HG02588 (cell line): ENCODE data around the gene M1AP.
"Not testable (repeated sequence)": the region's sequence is repeated elsewhere in the genome, so short reads cannot be mapped to it uniquely, and the experiment has no call there.

Source experiments
- ATAC-seq: cut with Tn5 transposase; IDR thresholded peaks from one replicate; pipeline ENCODE4 v1.9.1; 2021; ENCODE audit warnings: mild to moderate bottlenecking, moderate library complexity; ENCODE audit not compliant: unreplicated experiment

Gene M1AP

DNA sequence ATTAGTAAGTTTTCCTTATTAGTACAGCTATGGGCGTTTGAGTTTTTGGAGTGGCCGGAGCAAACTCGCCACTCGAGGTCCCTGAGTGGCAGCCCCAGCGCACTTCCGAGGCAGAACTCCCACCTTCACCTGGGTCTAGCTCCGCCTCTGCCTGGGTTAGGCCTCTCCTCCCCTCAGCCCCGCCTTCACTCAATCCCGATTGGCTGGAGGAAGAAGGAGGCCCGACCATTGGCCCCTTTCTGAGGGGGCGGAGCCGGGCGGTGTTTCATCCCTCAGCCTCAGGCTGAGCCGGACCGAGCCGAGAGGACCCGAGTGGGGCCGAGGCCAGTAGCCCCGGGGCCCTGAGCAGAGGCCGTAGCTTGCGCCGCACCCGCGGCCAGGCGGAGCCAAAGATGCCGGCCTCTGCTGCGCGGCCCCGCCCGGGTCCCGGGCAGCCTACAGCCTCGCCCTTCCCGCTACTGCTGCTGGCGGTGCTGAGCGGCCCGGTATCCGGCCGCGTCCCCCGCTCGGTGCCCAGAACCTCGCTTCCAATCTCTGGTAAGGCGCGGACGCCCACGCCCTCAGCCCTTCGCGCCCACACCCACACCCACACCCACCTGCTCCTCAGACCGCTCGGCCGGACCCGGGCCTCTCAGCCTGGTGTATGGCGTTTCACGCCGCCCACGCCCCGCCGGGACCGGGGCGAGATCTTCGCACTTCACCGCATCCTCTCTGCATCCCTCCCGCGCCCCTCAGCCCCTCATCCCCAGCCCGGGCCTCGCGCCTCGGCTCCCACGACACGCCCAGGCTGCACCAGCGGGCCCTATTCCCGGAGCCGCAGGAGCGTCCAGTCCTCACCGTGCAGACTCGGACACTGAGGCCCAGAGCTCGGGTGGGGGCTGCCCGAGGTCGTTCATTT lies 6.1 kb upstream of the M1AP start, which contains the start of gene SEMA4F:
SEMA4F (plus strand) TSS at position 263 of the 898 bp plus-strand sequence; CDS start at position 393, 130 bp downstream.
- ATAC-seq = peak; percentile 100

DNA sequence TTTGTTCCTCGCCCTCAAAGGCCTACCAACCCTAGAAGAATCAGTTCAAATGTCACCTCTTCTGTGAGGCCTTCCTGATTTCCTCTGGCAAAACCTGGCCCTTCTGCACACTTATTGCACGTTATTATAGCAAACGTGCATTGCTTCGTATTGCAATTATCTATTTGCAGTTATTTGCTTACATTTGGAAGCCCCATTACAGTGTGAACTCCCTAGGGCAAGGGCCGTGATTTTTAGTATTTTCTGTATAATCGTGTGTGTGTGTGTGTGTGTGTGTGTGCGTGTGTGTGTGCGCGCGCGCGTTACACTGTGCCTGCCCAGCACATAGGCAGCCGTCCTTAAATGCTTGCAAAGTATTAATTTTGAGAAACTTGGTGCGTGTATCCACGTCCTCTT lies 5.5 kb upstream of the M1AP start:
- peak; percentile 8 for ATAC-seq

DNA sequence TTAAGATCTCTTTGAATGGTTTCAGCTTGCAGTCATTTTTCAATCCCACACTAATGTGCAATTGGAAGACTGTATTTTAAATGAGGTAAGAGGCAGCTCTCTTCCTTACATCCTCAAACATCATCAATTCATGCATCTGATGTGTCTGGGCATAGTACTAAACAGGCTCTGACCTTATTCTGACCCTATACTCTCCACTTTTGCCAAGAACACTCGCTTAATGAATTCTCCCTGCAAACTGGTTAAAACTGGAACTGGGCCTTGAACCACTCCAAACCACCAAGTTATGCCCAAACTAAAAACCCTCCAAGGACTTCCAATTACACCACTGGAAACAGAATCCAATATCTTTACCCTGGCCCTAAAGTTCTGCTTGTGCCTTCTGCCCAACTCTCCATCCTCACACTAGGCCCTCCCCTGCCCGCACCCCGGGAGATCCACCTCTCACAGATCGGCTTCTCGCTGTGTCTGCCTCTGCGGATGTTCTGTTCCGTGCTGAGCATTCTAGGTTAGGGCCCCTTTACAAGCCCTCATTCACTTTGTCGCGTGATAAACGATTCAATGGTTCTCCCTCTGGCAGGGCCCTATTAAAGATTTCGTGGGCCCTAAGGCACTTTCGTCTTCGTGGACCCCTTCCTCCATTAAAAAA lies 1.2 kb downstream of the M1AP start:
- no peak for ATAC-seq

DNA sequence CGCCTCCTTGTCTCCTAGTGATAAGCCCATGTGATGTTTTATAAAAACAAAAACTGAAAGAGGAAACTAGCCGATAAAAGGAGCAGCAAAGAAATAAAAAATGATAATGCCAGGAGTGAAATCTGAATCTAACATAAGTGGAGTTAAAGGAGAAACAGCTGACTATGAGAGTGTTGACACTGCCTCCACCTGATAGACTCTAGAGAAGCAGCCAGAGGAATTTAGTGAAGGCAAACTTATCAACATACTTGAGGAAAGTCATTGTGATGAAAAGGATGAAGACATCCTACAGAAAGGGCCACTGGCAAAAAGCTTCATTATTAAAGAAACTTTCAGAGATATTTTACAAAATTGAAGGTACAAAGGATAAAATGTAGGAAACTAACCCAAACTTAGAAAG lies 1.9 kb downstream of the M1AP start:
- ATAC-seq = no peak

DNA sequence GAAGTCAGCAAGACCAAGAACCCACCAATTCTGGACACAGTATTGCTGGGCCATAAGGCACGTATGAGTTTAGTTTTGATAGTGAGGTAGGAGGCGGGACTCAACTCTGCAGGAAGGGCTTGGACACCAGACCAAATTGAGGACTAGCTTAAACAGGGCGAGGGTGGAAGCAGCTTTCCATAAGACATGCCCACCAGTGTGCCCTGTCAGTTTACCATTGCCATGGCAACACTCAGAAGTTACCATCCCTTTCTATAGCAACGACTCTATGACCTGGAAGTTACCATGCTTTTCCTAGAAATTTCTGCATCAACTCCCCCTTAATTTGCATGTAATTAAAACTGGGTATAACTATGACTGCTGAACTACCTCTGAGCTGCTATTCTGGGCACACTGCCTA lies 2.8 kb downstream of the M1AP start:
- ATAC-seq = no peak

DNA sequence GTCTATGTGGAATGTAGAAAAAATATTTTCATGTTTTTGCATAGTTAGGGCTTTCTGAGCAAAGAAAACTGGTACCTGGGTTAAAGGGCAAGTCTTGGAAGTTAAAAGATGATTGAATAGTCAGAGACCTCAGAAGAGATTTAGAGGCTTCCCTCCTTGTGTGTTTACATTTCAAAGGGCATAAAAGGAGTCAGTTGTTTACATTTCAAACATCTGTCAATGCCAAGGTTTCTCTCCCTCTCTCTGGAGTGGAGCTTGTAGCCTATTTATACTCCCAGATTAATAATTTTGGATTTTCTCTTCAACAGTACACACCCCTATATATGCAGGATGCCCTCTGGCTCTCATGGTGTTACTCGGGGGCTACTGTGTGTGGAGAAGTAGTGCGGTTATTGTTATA lies 8.6 kb downstream of the M1AP start:
- no peak for ATAC-seq

DNA sequence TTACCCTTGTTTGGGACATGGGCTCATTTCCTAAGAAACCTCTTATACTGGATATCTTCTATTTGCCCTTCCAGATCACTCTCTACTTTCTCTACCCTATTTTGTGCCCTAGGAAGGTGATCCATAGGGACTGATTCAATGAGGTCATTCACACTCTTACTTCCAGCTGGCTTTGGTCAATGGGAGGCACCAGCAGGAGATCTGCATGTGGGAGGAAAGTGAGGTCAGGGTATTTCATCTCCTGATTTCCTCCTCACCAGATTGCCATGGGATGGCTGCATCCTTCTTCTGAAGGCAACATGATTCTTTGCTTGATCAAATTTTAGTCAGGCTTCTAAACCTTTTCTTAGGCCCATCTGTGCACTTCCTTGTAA lies 15.2 kb downstream of the M1AP start:
- no peak for ATAC-seq

DNA sequence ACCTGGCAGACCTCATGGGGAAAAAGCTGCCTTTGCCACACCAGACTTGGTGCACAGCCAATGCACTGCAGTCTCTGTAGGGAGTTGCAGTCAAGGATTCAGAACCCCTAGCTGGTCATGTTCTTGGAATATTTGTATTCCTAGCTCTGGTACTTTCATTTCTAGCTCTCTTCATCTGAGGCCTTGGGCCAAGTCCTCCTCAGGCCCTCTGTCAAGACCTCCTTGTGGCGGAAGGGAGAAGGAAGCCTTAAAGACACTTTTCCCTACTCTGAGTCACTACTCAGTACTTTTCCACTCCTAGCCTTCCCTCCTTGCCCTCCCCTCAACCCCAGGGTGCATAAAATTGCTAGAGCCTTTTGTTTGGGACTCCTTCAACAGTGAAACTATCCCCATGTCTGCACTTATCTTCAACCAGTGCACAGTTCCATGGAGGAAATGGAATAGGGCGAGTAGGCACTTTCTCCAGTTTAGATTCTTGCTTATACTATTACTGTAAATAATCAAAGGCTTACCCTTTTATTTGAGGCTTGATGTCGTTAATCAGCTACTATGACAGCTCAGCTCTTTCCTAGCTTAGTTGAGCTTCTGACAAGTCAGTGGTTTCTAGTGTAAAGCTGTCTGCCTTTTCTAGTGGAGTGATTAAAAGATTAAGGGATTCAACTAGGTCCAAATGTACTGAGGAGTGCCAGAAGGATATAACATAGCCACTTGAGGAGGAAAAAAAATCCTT lies 15.8 kb downstream of the M1AP start:
- ATAC-seq = no peak

DNA sequence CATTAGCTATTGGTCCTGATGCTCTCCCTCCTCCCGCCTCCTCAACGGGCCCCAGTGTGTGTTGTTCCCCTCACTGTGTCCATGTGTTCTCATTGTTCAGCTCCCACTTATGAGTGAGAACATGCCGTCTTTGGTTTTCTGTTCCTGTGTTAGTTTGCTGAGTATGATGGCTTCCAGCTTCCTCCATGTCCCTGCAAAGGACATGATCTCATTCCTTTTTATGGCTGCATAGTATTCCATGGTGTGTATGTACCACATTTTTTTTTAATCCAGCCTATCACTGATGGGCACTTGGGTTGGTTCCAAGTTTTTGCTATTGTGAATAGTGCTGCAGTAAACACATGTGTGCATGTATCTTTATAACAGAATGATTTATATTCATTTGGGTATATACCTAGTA lies 17.7 kb downstream of the M1AP start:
- not testable (repeated sequence) for ATAC-seq

DNA sequence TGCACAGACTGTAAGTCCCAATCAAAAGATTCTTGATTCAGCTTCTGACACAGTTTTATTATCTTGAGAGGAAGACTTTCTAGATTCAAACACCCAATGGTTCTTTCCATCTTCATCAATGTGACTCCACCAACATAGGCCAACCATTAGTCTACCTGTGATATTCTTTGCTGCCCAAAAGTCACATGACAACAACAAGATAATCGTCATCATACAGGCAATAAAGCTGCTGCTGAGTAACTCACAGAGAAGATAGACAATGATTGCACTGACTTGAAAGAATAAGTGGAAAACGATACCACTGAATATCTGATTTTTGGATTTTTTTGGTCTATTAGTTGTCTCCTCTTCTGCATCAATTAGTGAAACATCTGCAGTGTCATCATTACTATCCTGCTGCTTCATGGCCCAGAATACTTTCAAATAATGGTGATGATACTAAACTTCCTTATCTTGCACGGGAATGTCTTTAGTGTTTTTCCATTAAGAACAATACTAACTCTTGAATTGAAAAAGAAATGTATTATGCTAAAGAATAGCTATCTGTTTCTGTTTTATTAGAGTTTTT lies 19.5 kb downstream of the M1AP start:
- no peak for ATAC-seq

DNA sequence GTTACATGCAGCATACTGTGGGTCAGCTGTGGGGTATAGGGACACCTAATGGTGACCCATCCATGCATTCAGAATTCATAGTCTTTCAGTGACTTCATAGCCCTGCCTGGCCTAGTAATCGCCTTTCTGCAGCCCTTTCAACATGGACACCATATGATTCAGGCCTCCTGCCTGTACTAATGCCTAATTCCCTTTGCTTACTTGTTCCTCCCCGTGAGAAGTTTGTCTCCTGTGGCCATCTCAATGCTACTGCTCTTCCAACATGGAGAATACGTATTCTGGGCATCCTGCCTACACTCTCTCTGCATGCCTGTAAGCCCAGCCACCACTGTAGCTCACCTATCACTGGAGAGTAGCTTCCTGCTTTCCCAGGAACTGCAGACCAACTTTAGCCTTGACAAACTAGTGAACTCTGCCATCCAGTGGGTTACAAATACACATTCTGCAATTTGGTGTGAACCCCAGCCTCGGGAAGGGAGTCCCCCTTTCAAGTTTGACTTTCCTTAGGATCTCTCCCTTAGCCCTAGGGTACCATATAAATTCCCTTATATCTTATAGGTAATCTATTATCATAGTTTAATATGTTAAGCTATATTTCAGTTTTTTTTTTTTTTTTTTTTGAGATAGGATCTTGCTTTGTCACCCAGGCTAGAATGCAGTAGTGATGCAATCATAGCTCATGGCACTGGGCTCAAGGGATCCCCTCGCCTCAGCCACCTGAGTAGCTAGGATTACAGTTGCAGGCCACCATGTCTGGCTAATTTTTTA lies 22.3 kb downstream of the M1AP start:
- no peak for ATAC-seq

DNA sequence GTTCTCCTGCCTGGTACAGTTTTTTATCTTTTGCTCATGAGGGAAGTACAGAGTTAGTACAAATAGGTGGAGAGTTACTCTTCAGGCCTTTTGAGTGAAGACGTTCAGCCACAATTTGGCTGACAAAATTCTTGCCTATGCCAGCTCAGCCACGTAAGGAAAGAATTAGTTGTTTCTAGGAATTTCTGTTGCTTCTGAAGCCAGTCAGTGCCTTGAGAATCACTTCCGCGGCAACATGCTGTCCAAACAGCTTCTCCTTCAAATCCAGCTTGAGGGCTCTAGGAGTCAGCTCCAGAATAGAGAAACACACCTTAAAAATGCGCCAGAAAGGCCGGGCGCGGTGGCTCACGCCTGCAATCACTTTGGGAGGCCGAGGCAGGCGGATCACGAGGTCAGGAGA lies 27.5 kb downstream of the M1AP start:
- no peak for ATAC-seq

DNA sequence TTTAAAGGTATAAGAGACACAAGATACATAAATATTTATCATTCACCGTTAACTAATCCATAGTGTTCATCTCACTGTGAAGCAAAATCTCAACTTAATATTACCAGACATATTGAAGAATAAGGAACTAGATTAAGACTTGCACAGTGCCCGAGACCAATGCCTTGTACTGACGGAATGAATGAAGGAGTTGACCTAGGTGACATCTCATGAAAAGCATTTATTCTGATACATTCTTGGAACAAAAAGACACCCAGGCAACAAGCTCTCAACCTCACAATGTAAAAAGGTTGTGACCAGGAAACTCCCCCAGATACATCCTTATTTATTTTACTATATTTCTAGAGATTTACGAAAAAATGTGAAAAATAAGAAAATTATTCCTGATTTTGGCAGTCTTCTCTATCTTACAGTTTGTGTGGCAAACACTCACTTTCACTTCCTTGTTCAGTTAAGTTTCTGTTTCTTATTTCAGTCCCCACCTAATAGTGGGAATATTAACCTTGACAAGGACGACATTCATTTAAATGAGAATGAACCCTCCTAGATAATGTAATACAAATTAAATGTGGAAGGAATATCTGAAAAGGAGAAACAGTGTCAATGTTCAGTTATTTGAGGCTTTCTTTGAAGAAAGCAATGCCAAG lies 28.4 kb downstream of the M1AP start:
- ATAC-seq = no peak

DNA sequence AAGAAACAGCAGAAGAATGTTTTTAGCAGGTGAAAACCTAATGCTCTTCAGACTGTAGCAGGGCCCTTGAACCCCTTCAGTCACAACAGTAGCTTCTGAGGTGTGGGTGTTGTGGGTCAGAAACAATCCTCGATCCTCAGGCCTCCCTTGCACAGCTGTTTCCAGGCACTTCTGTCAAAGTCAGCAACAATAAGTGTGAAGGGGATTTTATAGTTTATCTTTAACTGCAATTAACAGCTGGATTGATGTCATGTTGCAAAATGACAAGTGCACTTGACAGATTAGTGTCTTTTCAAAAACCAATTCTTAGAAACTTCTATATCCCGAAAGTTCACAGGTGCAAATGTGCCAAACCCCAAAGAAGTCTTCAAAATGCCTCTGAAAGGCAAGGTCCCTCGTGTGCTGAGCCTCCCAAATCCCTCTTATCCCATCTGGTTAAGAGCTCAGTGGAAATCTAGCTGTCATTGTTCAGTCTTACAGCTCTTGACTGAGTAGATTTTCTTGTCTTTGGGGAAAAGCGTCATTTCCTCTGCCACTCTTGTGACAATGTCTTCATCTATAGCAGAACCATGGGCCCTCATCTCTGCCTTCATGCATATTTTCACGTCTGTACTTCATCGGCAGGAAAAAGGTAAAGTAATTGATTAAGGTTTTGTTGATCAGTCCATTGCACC lies 29.6 kb downstream of the M1AP start:
- ATAC-seq = no peak

DNA sequence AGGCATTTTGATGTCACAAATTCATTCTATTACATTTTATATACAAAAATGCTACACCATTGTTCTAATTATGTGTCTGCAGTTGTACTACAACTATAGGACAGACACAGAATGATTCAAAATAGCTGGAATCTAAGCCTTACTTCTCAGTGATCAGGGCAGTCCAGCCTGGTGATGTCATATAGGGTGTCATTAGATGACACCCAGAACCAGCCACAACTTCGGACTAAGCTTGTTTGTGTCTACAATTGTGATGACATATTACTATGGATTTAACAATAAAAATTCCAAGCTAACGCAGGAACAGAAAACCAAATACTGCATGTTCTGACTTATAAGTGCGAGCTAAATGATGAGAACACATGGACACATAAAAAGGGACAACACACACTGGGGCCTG lies 31.0 kb downstream of the M1AP start:
- ATAC-seq = no peak

DNA sequence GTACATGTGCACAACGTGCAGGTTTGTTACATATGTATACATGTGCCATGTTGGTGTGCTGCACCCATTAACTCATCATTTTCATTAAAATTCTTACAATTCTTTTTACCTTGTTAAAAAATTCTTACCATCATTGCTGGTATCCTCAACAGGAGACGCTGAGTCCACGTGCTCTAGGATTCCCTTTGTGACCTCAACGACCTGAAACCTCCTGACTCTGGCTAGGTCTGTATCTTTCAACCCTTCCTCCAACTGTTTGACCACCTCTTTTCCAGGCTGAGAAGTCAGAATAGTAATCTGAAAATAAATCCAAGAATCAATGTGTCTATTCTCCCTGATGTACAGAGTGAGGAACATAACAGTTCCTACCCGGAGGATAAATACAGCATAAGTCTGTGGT lies 41.2 kb downstream of the M1AP start:
- ATAC-seq = no peak

DNA sequence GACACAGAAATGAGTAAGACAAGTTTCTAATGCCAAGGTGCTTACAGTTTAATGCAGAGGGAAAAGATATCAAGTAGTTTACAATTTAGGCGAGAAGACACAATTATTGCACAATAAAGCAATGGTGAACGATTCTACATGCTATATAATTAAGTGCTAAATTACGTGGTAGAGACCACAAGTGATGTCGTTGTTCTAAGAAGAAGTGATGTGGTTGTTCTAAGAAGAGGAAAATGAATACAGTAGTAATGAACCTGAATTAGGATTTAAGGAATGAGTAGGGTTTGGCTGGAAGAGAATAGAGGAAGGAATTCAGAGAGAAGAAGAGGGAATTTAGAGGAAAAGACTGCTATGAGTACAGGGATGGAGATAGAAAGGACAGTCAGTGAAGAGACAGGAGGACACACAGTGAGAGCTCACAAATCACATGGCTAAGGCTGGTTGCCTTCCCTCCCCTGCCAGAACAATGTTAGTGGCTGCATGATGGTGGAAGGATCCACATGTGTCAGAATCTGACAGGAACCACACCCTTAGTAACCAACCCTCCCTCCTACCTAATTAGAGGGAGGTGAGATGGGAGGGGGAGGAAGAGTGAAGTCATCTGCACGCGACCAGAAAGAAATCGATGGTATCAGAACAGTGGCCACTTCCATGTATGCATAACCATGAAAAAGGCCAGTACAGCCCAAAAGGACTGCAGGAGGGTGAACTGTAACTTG lies 44.7 kb downstream of the M1AP start:
- no peak for ATAC-seq

DNA sequence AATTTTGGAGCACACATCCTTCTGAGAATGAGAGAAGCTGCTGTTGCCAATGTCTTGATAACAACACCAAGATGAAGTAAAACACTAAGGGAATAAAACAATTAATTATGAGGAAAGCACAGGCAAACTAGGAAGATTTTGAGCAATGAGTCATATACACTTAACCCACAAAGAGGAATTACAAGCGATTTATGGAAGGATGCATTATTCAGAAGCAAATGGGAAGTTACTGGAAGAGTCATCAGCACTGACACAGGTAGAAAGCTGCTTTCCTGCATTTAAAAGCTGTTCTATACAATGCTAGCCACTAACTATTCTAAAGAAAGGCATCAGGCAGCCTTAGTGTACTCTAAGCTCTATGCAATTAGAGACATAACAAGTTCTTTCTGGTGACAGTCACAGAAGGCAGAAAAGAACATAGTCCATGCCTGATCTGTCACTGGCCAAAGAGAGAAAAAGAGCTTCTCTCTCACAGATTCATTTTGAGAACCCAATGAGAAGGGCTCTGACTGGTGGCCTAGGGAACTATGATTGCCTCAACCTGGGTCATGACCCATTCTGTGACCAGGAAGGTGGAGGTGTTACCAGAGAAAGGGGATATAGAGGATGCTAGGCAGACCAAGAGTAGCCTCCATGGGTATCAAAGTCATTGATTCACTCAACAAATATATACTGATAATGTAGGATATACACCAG lies 45.4 kb downstream of the M1AP start:
- no peak for ATAC-seq
